Measurements from ENCODE around the gene MRPS7.
A peak's percentile ranks its signal among the peaks of the same experiment; 100 is the strongest.

Gene MRPS7

GRCh38 chr17:75260641-75261335 lies 891 bp upstream of the MRPS7 start:
- DNase-seq (ENCODE audit: insufficient read length, low spot score) (no peak), FAIRE-seq (no peak)
- TF ChIP-seq POLR2A (IDR thresholded peaks at IDR 0.05; ENCODE audit: low read depth, low read length): no peak

GRCh38 chr17:75262112-75262606 lies 480 bp downstream of the MRPS7 start:
- TF ChIP-seq POLR2A (IDR thresholded peaks at IDR 0.05; ENCODE audit: low read depth, low read length): no peak
- FAIRE-seq: no peak
- DNase-seq (ENCODE audit: insufficient read length, low spot score): no peak

- TF ChIP-seq POLR2A (IDR thresholded peaks at IDR 0.05; ENCODE audit: low read depth, low read length): no peak
- no peak for DNase-seq (ENCODE audit: insufficient read length, low spot score)
- no peak for FAIRE-seq
Measured at GRCh38 chr17:75263055-75263454, 1.4 kb downstream of the MRPS7 start.

GRCh38 chr17:75265614-75266315 lies 4.1 kb downstream of the MRPS7 start:
- TF ChIP-seq POLR2A (IDR thresholded peaks at IDR 0.05; ENCODE audit: low read depth, low read length): no peak
- no peak for FAIRE-seq

GRCh38 chr17:75266316-75267152 lies 4.9 kb downstream of the MRPS7 start:
- no peak for DNase-seq (ENCODE audit: insufficient read length, low spot score)
- FAIRE-seq: no peak
- no peak for TF ChIP-seq POLR2A (IDR thresholded peaks at IDR 0.05; ENCODE audit: low read depth, low read length)

More at GRCh38 chr17:75265614-75266315, 4.1 kb downstream of the MRPS7 start:
- DNase-seq (ENCODE audit: insufficient read length, low spot score): no peak

GRCh38 chr17:75267153-75267410 lies 5.4 kb downstream of the MRPS7 start:
- FAIRE-seq: no peak

GRCh38 chr17:75267411-75268232 lies 5.9 kb downstream of the MRPS7 start:
- TF ChIP-seq POLR2A (IDR thresholded peaks at IDR 0.05; ENCODE audit: low read depth, low read length): no peak
- FAIRE-seq (no peak), DNase-seq (ENCODE audit: insufficient read length, low spot score) (no peak)

More at GRCh38 chr17:75267153-75267410, 5.4 kb downstream of the MRPS7 start:
- no peak for DNase-seq (ENCODE audit: insufficient read length, low spot score)
- TF ChIP-seq POLR2A (IDR thresholded peaks at IDR 0.05; ENCODE audit: low read depth, low read length): no peak

- no peak for FAIRE-seq
- DNase-seq (ENCODE audit: insufficient read length, low spot score): no peak
- no peak for TF ChIP-seq POLR2A (IDR thresholded peaks at IDR 0.05; ENCODE audit: low read depth, low read length)
Measured at GRCh38 chr17:75269844-75270217, 8.2 kb downstream of the MRPS7 start.

GRCh38 chr17:75270218-75270965 lies 8.7 kb downstream of the MRPS7 start:
- peak; percentile 78 for DNase-seq (ENCODE audit: insufficient read length, low spot score)
- FAIRE-seq: no peak
- peak; percentile 41 for TF ChIP-seq POLR2A (IDR thresholded peaks at IDR 0.05; ENCODE audit: low read depth, low read length)

GRCh38 chr17:75270966-75271232 lies 9.2 kb downstream of the MRPS7 start, which contains the start of gene MIF4GD:
Gene MIF4GD, minus strand, starts transcription at chr17:75271231. Its CDS starts 1,036 bp downstream, at chr17:75270195.
- TF ChIP-seq POLR2A (IDR thresholded peaks at IDR 0.05; ENCODE audit: low read depth, low read length): no peak
- DNase-seq (ENCODE audit: insufficient read length, low spot score) (no peak), FAIRE-seq (no peak)

- FAIRE-seq: no peak
- DNase-seq (ENCODE audit: insufficient read length, low spot score): peak; percentile 93
Measured at GRCh38 chr17:75271233-75271954, 9.7 kb downstream of the MRPS7 start.

More at GRCh38 chr17:75271233-75271954, 9.7 kb downstream of the MRPS7 start:
- peak; percentile 57 for TF ChIP-seq POLR2A (IDR thresholded peaks at IDR 0.05; ENCODE audit: low read depth, low read length)

Measured in H54 (cell line).